GM21447 (cell line): ENCODE measurements around the gene AGRN.
"Not testable (repeated sequence)": the region's sequence is repeated elsewhere in the genome, so short reads cannot be mapped to it uniquely, and the experiment has no call there.

ENCODE experiments used
- ATAC-seq: cut with Tn5 transposase; IDR thresholded peaks from one replicate; pipeline ENCODE4 v1.9.1; 2021; ENCODE audit not compliant: unreplicated experiment

Gene AGRN

DNA sequence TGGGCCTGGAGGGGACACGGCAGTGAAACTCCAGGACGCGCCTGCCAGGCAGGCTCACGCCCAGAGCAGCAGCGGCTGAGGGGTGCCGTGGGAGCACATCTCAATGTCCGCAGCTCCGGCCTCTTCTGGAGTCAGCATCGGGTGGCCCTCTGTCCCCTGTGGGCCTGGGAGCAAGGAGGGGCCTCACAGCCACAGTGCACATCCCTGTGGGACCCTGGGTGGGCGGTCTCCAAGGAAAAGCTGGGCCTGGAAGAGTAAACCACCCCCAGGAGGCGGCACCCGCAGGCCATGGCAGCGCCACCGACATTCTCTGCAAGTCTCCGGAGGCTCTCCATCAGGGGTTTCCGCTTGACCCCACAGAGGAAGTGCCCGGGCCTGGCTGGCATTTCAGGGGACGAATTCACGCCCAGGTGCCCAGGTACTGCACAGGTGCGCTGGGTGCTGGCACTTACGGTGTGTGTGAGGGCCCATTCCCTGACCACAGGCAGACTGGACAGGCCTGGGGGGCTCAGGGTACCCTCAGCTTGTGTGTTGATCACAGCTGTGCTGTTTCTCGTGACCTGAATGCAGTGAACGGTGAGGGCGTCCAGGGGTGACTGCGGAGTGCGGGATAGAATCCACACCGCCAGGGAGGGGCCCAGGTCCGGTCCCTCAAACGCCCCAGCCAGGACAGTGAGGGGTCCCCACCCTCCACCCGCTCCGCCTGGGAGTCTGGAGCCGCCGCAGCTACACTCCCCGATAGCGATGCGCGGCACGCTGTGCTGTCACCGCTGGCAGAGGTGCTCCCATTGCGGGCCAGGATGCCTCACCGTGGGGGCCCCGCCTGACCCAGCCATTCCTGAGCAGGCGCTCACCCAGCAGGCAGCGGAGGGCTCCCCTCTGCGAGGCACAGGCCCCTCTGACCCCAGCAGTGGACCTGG is 70.8 kb downstream of the AGRN start:
- ATAC-seq: no peak

DNA sequence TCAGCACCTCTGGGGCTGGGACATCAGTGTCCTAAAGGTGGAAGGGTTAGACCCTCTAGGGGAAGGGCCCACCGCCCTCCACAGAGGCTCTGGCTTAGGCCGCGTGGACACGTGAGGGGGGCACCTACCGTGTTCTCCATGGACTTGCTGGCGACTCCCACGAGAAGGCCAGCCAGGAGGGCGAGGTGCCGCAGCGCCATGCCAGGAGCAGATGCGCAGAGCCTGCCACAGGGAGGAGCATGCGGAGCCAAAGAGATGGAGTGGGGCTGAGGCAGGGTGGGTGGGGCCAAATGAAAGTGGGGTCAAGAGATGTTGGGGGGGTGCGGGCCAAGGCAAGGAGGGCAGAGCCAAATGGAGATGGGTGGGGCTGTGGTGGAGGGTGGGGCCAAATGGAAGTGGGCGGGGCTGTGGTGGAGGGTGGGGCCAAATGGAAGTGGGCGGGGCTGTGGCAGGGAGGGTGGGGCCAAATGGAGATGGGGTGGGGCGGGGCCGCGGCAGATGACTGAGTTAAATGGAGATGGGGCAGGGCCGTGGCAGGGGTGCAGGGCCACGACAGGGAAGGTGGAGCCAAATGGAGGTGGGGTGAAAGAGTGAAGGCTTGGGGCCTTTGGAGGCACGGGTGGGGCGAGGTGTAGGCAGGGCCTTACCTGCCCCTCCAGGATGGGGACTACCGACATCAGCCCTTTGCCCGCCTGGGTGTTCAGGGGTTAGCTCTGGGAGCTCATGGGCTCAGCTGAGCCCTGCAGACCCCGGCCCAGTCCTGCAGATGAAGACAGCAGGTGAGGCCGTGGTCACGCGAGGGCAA is 71.6 kb downstream of the AGRN start:
- no peak for ATAC-seq

DNA sequence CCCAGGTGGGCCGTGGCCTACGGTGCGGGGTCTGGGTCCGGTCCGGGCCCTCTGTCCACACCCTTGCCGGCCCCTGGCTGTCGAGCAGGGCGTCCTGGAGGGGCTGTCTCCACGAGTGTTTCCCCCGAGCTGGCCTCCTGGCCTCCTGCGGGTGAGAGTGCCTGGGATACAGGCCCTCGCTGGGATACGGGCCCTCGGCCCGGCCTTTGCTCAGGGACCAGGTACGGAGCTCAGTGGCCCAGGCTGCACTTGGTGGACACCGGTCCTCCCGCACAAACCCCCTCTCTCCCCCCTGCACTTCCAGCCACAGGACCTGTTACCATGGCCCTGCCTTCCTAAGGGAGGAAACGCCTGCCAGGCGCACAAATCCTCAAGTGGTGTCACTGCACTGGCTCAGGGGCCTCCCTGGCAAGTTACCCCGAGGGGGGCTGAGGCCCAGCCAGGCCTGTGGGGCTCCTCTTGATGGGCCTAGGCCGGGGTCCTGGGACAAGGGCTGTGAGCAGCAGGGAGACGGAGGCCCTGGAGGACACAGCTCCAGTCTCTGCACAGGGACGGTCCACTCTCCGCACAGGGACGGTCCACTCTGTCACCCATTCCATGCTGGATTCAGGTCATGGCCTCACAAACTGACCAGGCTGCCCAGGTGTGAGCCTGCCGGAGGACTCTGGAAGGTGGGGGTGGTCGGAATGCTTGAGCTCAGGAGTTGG is 72.4 kb downstream of the AGRN start:
- no peak for ATAC-seq

DNA sequence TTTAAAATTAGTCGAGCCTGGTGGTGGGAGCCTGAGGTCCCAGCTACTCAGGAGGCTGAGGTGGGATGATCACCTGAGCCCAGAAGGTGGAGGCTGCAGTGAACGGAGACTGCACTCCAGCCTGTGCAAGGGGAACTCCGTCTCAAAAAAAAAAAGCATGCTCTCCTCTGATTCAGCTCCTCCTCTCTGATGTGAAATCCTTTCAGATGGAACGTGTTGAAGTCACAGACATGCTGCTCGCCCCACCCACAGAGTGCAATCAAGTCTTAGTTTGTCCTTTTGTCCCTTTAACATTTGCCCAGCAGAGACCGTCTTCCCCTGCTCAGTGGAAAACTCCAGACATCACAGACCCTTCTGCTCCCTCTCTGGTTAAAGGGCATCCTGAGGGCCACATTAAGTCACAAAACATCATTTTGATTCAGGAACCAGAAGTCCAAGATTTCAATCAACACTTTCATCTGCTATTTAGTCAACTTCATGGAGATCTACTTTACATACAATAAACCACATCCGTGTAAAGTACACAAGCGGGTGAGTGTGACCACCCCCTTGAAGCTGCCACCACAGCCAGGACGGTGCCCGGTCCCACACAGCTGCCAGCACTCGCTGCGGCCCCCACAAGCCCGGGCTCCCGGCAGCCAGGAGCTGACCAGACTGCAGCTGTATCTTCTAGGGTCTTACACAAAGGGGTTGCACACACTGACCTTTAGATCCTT is 73.1 kb downstream of the AGRN start:
- no peak for ATAC-seq

DNA sequence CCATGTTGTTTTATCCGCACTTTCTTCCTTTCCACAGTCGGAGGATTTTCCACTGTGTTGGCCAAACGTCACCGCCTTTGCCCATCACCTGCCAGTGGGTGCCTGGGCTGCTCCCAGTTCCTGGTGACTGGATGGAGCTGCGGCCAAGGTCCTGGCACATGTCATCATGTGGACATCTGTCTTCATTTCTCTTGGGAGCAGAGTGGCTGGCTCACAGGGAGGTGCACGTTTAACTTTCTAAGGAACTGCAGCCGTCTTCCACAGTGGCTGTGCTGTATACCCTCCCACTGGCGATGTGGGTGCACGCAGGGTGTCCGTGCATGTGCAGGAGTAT is 73.7 kb downstream of the AGRN start:
- ATAC-seq: no peak

DNA sequence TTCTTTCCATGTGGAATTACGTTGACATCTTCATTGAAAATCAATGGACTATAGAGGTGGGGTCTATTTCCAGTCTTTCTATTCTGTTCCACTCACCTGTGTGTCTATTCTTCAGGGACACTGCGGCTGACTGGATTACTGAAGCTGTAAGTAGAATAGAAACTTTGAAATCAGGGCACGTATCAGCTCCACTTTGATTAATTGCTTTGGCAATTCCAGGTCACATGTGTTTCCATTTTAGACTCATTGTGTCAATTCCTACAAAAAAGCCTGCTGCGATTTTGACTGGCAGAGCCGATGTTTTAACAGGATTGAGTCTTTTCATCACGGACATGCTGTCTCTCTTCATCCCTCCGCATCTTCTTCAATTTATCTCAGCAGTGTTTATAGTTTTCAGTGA is 75.1 kb downstream of the AGRN start:
- ATAC-seq: no peak

DNA sequence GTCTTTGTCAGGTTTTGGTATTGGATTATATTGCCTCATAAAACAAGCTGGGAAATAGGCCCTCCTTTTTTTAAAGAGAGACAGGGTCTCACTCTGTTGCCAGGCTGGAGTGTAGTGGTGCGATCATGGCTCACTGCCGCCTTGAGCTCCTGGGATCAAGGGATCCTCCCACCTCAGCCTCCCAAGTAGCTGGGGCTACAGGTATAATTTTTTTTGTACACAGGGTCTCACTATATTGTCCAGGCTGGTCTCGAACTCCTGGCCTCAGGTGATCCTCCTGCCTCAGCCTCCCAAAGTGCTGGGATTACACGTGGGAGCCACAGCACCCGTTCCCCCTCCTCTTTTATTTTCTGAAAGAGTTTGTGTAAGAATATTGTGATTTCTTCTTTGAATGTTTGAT is 76.2 kb downstream of the AGRN start:
- not testable (repeated sequence) for ATAC-seq

DNA sequence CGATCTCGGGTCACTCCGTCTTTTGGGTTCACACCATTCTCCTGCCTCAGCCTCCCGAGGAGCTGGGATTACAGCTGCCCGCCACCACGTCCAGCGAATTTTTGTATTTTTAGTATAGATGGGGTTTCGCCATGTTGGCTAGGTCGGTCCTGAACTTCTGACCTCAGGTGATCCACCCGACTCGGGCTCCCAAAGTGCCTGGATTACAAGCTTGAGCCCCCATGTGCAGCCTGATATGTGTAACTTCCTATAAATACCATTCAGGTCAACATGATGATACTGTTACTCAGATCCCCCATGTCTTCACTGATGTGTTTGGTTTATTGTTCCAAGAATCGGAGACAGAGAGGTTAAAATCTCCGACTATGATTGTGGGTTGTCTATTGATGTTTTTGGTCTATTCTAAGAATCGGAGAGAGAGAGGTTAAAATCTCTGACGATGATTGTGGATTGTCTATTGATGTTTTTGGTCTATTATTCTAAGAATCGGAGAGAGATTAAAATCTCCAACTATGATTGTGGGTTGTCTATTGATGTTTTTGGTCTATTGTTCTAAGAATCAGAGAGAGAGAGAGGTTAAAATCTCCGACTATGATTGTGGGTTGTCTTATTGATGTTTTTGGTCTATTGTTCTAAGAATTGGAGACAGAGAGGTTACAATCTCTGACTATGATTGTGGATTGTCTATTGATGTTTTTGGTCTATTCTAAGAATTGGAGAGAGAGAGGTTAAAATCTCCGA is 78.9 kb downstream of the AGRN start:
- no peak for ATAC-seq

DNA sequence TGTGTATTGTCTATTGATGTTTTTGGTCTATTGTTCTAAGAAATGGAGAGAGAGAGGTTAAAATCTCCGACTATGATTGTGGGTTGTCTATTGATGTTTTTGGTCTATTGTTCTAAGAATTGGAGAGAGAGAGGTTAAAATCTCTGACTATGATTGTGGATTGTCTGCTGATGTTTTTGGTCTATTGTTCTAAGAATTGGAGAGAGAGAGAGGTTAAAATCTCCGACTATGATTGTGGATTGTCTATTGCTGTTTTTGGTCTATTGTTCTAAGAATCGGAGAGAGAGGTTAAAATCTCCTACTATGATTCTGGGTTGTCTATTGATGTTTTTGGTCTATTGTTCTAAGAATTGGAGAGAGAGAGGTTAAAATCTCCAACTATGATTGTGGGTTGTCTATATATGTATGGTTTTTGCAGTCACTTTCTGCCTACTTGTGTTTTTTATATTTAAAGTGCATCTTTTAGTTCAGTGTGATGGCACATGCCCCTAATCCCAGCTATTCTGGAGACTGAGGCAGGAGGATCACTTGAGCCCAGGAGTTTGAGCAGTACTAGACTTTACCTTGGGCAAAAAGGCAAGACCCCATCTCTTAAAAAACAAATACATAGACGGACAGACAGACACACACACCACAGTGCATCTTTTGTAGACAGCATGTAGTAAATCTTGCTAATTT is 79.7 kb downstream of the AGRN start:
- ATAC-seq: no peak

DNA sequence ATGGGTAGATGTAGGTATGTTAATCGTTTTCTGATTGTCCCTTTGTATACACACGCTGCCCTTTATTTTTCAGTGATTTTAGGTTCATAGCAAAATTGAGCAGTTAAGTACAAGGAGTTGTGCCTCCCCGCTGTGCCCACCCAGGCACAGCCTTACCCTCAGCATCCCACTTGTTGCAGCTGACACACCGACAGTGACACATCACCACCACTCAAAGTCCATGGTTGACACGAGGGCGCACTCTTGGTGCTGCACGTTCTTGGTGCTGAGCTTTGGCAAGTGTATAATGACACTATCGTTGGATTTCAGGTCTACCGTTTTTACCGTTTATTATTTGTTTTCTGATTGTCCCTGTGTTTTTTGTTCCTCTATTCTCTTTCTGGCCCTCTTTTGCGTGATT is 80.4 kb downstream of the AGRN start:
- no peak for ATAC-seq

DNA sequence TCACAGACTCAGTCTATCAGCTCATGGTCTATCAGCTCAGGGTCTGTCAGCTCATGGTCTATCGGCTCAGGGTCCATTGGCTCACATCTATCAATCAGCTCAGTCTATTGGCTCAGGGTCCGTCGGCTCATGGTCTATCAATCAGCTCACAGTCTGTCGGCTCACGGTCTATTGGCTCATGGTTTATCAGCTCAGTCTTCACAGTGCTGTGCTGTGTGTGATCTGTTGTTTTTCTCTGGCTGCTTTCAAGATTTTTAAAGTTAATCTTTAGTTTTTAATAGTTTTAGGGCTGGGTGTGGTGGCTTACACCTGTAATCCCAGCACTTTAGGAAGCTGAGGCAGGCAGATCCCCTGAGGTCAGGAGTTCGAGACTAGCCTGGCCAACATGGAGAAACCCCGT is 81.6 kb downstream of the AGRN start:
- ATAC-seq: no peak

DNA sequence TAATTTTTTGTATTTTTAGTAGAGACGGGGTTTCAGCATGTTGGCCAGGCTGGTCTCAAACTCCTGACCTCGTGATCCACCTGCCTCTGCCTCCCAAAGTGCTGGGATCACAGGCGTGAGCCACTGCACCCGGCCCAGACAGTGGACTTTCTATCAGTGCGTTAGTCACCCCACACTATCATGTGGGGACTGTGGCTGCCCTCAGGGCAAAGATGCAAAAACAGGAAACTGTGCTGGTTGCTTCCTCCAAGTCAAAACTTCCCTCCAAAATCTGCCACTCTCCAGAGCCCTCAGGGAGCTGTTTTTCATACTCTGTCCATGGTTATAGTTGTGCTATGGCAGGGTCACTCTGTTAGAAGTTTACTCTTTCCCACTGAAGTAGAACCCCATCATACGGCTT is 84.2 kb downstream of the AGRN start:
- not testable (repeated sequence) for ATAC-seq
